ENCODE data around the gene BAZ1B.
"Not testable (repeated sequence)": the region's sequence is repeated elsewhere in the genome, so short reads cannot be mapped to it uniquely, and the experiment has no call there.

The BAZ1B gene

DNA sequence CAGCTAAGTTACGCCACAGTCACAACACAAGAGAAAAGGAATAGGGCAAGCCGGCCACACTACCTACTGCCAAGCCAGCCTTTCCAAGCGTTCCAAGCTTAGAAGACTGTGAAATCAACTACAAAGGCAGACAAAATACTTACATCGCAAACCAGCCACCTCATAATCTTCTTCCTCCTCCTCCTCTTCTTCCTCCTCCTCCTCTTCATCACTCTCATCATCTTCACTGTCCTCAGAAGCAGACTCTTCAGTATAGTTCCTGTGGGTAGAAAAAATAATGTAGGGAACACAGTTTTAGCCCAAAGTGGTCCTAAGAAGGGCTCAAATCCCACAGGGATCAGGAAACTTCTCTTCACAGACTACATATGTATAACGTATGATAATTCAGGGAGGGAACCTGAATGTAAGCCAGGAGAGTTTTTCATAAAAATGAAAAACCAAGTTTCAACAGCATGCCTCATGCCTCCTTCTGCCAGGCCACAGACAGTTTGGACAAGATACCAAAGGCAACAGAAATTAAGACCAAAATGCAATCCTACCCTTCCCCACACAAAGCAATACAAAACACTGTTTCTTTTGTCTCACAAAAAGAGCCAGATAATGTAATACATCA is 74.9 kb downstream of the BAZ1B start:
- no peak for DNase-seq (ENCODE audit: low read depth in 3 of 3, low spot score in 1 of 3)

DNA sequence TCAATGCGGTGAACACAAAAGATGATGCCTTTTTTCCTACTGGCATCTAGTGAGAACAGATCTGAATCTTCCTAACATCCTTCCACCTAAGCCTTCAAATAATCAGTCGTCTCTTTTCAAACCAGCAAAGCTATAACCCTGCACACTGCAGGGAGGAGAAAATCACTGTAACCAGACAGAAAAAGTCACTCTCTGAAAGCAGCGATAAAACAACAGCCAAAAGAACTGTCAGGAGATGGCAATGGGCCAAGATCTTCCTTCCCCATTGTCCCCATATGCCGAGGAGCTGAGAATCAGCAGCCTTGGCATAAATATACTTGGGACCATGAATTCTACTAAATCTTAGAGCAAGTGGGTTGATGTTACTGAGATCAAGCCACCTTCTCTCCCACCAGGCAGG is 75.4 kb downstream of the BAZ1B start:
- no peak for DNase-seq (ENCODE audit: low read depth in 3 of 3, low spot score in 1 of 3)

- DNase-seq (ENCODE audit: low read depth in 3 of 3, low spot score in 1 of 3), result no peak
These were observed 78.4 kb downstream of the BAZ1B start for GRCh38 chr7:73443548-73444255.

DNA sequence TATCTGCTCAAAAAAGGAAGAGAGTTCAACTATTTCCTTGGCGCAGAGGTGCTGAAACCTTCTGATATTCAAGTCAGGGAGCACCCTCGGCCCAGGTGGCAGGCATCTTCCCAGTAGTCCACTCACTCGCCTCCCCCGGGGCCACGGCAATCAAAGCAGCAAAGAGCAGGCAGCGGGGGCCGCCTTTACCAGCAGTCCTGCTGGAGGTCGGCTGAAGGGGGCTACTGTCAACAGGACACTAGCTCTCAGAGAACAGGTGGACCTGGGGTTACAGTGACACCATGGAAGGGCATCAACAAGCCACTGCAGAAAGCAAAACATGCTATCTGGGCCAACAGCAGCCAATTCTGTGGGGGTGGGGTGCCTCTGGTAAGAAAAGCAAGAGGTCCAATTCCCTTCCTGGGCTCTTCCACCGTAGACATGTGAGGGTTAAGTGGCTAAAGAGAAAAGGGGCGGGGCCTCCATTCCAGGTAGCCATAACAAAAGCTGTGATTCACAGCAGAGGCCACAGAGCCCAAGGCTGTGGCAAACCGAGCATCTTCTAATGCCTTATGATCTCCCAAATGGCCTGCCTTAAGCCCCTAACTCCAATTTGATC is 79.1 kb downstream of the BAZ1B start:
- no peak for DNase-seq (ENCODE audit: low read depth in 3 of 3, low spot score in 1 of 3)

DNA sequence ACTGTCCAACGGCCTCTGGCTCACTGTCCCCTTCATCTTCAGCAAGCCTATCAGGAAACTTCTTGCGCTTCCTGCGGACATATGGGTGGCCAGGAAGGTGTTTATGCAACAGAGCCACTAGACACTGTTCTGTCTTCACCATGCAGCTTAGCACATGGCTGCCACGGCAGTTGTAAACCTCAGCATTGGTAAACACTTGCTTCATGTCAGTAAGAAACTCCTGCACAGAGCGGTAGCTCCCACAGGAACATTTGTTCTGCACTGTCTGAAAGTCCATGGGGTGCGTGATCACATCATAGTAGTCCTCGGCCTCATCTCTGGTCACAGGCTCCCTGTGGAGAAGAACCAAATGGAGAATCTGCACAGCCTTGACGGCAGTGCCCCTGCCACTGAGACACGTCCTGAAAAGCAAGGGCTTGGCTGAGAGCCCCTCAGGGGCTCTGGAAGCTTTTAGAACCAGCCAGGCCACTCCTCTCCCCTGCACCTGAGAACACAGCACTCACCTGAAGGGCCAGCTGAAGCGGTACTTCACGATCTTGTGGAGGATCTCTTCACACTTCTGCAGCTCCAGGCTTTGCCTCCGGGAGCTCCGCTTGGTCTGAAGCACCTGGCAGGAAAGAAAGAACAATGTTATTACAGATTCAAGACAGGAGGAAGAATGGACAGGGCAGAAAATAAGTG is 79.7 kb downstream of the BAZ1B start:
- DNase-seq (ENCODE audit: low read depth in 3 of 3, low spot score in 1 of 3), result no peak

DNA sequence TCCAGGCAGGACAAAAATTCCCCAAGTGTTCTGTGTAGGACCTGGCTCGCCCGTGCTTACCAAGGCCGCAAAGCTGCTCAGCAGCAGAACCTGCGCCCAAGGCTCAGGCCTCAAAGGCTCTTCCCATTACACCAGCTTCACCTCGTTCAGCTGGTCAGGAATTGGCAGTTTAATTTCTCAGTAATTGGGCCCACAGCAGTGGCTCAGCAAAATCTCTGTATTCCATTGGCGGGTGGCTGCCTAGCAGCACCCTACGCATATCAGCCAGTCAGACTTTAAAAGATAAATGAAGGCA is 82.7 kb downstream of the BAZ1B start:
- no peak for DNase-seq (ENCODE audit: low read depth in 3 of 3, low spot score in 1 of 3)

- no peak for DNase-seq (ENCODE audit: low read depth in 3 of 3, low spot score in 1 of 3)
These were observed 83.3 kb downstream of the BAZ1B start for GRCh38 chr7:73438547-73439409.

DNA sequence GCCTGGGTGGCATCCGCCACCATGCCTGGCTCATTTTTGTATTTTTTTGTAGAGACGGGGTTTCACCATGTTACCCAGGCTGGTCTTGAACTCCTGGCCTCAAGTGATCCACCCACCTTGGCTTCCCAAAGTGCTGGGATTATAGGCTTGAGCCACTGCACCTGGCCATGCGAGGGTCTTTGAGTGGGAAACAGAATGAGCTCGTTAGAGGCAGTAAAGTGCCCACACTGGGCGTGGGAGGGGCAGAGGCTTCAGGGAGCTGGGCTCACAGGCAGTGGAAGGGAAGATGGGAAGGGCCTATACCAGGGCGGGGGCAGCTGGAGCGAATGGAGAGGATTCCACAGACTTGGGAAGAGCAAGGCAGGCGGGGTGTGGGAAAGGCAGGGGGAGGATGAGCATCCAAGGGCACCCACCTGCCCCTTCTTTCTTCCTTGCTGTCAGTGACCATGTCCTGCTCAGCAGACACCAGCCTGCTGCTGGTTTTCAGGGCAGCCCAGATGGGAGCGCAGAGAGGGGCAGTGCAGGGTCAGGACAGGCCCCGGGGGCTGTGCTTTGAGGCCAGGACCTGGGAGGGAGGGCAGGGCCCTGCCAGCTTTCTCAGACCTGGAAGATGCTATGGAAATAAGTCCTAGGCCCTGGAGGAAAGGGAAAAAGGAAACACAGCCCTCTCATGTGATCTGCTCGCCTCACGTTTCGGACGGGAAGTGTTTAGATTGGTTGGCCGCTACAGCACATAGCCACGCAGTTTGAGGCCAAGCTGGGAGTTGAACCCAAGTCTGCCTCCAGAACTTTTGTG is 84.3 kb downstream of the BAZ1B start:
- DNase-seq (ENCODE audit: low read depth in 3 of 3, low spot score in 1 of 3), result no peak

DNA sequence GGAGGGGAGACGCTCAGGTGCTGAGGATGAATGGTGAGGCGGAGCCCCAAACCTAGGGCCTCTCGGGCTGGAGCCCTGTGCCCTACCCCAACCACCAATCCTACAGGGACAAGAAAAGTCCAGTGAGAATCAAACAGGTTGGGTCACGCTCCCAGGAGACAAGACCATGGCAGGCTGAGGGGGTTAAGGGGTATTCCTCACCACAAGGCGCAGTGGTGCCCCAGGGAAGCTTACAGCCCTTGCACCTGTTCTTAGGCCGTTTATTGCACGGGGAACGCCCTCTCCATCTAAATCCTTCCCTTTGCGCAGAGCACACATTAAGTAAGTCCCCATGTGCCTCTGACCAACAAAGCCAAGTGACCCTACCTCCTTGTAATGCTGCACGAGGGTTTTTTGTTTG is 85.0 kb downstream of the BAZ1B start:
- DNase-seq (ENCODE audit: low read depth in 3 of 3, low spot score in 1 of 3), result no peak

GRCh38 chr7:73436031-73436929 is 85.8 kb downstream of the BAZ1B start:
- DNase-seq (ENCODE audit: low read depth in 3 of 3, low spot score in 1 of 3), result no peak

DNA sequence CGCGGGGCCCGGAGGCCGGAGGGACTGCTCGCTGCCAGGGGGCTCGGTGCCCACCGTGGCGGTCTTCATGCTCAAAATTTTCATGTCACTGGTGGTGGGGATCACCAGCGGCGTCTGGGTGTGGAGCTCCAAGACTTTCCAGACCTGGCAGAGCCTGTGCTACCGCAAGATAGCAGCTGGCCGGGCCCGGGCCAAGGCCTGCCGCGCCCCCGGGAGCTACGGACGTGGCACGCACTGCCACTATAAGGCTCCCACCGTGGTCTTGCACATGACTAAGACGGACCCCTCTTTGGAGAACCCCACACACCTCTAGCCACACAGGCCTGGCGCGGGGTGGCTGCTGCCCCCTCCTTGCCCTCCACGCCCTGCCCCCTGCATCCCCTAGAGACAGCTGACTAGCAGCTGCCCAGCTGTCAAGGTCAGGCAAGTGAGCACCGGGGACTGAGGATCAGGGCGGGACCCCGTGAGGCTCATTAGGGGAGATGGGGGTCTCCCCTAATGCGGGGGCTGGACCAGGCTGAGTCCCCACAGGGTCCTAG is 86.6 kb downstream of the BAZ1B start:
- DNase-seq (ENCODE audit: low read depth in 3 of 3, low spot score in 1 of 3), result no peak

DNA sequence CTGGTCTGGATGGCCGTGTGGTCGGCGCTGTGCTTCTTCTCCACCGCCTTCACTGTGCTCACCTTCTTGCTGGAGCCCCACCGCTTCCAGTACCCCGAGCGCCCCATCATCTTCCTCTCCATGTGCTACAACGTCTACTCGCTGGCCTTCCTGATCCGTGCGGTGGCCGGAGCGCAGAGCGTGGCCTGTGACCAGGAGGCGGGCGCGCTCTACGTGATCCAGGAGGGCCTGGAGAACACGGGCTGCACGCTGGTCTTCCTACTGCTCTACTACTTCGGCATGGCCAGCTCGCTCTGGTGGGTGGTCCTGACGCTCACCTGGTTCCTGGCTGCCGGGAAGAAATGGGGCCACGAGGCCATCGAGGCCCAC is 87.4 kb downstream of the BAZ1B start:
- DNase-seq (ENCODE audit: low read depth in 3 of 3, low spot score in 1 of 3), result no peak

DNA sequence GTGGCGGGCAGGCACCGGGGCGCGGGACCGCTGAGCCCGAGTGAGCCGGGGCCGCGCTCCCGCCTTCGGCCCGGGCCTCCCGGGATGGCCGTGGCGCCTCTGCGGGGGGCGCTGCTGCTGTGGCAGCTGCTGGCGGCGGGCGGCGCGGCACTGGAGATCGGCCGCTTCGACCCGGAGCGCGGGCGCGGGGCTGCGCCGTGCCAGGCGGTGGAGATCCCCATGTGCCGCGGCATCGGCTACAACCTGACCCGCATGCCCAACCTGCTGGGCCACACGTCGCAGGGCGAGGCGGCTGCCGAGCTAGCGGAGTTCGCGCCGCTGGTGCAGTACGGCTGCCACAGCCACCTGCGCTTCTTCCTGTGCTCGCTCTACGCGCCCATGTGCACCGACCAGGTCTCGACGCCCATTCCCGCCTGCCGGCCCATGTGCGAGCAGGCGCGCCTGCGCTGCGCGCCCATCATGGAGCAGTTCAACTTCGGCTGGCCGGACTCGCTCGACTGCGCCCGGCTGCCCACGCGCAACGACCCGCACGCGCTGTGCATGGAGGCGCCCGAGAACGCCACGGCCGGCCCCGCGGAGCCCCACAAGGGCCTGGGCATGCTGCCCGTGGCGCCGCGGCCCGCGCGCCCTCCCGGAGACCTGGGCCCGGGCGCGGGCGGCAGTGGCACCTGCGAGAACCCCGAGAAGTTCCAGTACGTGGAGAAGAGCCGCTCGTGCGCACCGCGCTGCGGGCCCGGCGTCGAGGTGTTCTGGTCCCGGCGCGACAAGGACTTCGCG is 88.0 kb downstream of the BAZ1B start:
- no peak for DNase-seq (ENCODE audit: low read depth in 3 of 3, low spot score in 1 of 3)

GRCh38 chr7:73432676-73433075 is 89.4 kb downstream of the BAZ1B start:
- DNase-seq (ENCODE audit: low read depth in 3 of 3, low spot score in 1 of 3), result no peak

- DNase-seq (ENCODE audit: low read depth in 3 of 3, low spot score in 1 of 3), result no peak
These were observed 90.9 kb downstream of the BAZ1B start for GRCh38 chr7:73431041-73431835.

- not testable (repeated sequence) for DNase-seq (ENCODE audit: low read depth in 3 of 3, low spot score in 1 of 3)
These were observed 91.6 kb downstream of the BAZ1B start for GRCh38 chr7:73430540-73430939.

GRCh38 chr7:73429622-73430505 is 92.2 kb downstream of the BAZ1B start:
- no peak for DNase-seq (ENCODE audit: low read depth in 3 of 3, low spot score in 1 of 3)

Measured in stimulated activated CD4-positive, alpha-beta T cell treated with anti-CD3 and anti-CD28 coated beads, TNF-alpha, amount 100 ng/mL, for 1 hour (primary cell).